ENCODE data around the gene PBX1.

PBX1 gene

GRCh38 chr1:164868990-164869389 is 310.0 kb downstream of the PBX1 start:
- no peak for DNase-seq (ENCODE audit: low read depth)

- DNase-seq (ENCODE audit: low read depth), result no peak
Measured at GRCh38 chr1:164875518-164875917, 316.5 kb downstream of the PBX1 start.

DNA sequence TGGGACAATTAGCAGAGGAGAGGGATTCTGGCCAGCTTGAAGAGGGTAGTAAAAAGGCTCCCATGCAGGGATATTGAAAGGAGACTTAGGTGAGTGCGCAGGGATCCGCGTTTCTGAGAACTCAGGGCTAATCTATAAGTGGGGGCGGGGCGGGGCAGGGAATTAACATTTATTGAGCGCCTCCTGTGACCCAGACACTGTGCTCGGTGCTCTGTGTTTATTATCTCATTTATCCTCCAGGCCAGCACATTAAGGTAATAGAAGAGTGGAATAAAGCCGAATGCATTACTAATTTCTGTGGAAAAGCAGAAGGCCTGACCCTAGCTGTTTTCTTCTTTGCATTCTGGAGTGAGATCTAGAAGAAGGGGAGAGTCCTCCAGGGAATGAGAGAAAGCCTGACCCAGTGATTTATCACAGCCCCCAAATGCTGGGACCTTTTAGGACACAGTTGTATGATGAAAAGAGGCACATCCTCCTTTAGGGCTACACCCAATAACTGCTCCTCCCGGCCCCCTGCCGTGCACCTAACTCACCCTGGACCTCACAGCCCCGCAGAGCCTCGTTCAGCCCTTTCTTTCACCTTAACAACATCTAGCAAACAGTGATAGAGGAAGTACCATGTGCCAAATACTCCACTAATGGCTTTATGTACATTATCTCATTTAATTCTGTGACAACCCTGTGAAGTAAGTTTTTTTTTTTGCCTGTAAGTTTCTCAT is 317.6 kb downstream of the PBX1 start:
- DNase-seq (ENCODE audit: low read depth), result no peak

- no peak for DNase-seq (ENCODE audit: low read depth)
Measured at GRCh38 chr1:164880199-164880598, 321.2 kb downstream of the PBX1 start.

- no peak for DNase-seq (ENCODE audit: low read depth)
Measured at GRCh38 chr1:164880644-164881043, 321.7 kb downstream of the PBX1 start.

- DNase-seq (ENCODE audit: low read depth), result no peak
Measured at GRCh38 chr1:164885311-164885710, 326.3 kb downstream of the PBX1 start.

DNA sequence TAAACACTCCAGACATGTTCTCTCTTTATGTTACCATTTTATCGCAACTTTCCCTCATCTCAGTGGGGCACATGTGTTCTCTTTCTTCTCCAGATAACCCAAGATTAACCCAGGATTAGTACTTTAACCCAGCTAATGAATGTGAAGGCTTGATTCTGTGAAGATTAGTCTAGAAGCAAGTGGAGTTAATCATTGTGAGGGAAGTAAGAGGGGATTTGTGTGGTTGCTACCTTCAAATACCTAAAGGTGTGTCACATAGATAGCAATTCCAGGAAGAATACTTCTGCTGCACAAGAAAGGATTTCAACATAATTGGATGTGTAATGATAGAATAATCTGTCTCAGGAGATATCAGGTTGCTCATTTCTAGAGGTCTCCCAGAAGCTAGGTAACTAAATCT is 327.1 kb downstream of the PBX1 start:
- no peak for DNase-seq (ENCODE audit: low read depth)

DNA sequence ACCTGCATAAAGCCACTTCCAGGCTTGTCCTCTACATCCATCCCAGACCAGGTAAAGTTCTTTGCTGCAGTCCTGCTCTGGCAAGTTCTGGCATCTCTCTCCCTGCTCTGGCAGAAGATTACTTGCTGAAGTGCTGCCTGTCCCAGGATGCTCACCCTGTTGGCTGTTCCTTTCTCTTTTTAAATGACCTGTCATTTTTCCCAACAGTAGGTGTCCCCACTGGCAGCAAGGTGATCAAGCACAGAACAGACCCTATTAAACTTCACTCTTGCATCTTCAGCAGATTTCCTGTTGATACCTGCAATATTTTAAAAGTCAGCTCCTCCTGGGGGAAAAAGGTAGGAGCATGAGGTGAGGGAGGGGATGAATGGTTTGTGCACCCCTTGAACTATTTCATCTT is 332.6 kb downstream of the PBX1 start:
- DNase-seq (ENCODE audit: low read depth), result no peak

GRCh38 chr1:164895026-164895912 is 336.3 kb downstream of the PBX1 start:
- DNase-seq (ENCODE audit: low read depth), result no peak

- DNase-seq (ENCODE audit: low read depth), result no peak
Measured at GRCh38 chr1:164901031-164901430, 342.0 kb downstream of the PBX1 start.
